ENCODE measurements around the gene ZNF17. TPM values are rescaled to one million over a fixed set of nuclear protein-coding genes. Genes with fewer than 3 reads are reported as not detected.
"Not testable (repeated sequence)": the region's sequence is repeated elsewhere in the genome, so short reads cannot be mapped to it uniquely, and the experiment has no call there.

ZNF17 gene
- total RNA-seq, 2 donors from 2014 or later = 5.6 to 8.4 TPM

DNA sequence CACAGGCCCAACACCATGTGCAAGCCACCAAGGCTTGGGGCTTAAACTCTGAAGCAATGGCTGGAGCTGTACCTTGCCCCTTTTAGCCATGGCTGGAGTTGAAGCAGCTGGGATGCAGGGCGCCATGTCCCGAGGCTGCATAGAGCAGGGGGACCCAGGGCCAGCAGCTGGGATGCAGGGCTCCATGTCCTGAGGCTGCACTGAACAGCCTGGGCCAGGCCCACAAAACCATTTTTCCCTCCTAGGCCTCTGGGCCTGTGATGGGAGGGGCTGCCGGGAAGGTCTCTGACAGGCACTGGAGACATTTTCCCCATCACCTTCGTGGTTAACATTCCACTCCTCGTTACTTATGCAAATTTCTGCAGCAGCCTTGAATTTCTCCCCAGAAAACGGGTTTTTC is 36.8 kb upstream of the ZNF17 start:
- no peaks in the 10 kb centered on the region for H3K4me1 ChIP-seq
- H3K4me3 ChIP-seq = no peak overlapping the region
- no peaks in the 10 kb centered on the region for H3K27me3 ChIP-seq
- no peak for DNase-seq (ENCODE audit: low spot score)
- H3K27ac ChIP-seq = no peak overlapping the region
- H3K9me3 ChIP-seq = peaks cover 6 to 27% of the 10 kb centered on the region in 2 donors
- TF ChIP-seq, protein P1, sequence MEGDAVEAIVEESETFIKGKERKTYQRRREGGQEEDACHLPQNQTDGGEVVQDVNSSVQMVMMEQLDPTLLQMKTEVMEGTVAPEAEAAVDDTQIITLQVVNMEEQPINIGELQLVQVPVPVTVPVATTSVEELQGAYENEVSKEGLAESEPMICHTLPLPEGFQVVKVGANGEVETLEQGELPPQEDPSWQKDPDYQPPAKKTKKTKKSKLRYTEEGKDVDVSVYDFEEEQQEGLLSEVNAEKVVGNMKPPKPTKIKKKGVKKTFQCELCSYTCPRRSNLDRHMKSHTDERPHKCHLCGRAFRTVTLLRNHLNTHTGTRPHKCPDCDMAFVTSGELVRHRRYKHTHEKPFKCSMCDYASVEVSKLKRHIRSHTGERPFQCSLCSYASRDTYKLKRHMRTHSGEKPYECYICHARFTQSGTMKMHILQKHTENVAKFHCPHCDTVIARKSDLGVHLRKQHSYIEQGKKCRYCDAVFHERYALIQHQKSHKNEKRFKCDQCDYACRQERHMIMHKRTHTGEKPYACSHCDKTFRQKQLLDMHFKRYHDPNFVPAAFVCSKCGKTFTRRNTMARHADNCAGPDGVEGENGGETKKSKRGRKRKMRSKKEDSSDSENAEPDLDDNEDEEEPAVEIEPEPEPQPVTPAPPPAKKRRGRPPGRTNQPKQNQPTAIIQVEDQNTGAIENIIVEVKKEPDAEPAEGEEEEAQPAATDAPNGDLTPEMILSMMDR (IDR thresholded peaks at IDR 0.05) = no peak
- H3K36me3 ChIP-seq = peaks cover 71% of the 10 kb centered on the region

DNA sequence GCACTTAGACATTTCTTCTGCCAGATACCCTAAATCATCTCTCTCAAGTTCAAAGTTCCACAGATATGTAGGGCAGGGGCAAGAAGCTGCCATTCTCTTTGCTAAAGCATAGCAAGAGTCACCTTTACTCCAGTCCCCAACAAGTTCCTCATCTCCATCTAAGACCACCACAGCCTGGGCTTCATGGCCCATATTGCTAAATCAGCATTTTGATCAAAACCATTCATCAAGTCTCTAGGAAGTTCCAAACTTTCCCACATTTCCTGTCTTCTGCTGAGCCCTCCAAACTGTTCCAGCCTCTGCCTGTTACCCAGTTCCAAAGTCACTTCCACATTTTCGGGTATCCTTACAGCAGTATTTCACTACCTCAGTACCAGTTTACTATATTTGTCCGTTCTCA is 36.3 kb upstream of the ZNF17 start:
- H3K27me3 ChIP-seq; H3K27ac ChIP-seq; DNase-seq (ENCODE audit: low spot score); H3K4me1 ChIP-seq; H3K4me3 ChIP-seq: not testable (repeated sequence)
- peaks cover 71% of the 10 kb centered on the region for H3K36me3 ChIP-seq
- peaks cover 6 to 29% of the 10 kb centered on the region in 2 donors for H3K9me3 ChIP-seq

DNA sequence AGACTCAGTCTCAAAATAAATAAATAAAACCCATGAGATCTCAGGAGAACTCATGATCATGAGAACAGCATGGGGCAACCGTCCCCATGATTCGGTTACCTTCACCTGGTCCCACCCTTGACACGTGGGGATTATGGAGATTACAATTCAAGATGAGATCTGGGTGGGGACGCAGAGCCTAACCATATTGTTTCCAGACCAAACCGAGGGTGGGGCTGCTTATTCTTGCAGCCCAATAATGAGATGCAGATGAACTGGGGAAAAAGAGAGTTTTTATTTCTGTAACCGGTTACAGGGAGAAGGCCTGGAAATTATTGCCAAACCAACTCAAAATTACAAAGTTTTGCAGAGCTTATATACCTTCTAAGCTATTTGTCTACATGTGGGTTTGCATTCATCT is 34.8 kb upstream of the ZNF17 start:
- TF ChIP-seq, protein P1 (IDR thresholded peaks at IDR 0.05) = no peak
- no peaks in the 10 kb centered on the region for H3K4me1 ChIP-seq
- DNase-seq (ENCODE audit: low spot score) = no peak
- H3K4me3 ChIP-seq = no peak overlapping the region
- H3K36me3 ChIP-seq = peaks cover 71% of the 10 kb centered on the region
- no peak overlapping the region for H3K27ac ChIP-seq
- H3K27me3 ChIP-seq = no peaks in the 10 kb centered on the region
- H3K9me3 ChIP-seq = peaks cover 6 to 29% of the 10 kb centered on the region in 2 donors

DNA sequence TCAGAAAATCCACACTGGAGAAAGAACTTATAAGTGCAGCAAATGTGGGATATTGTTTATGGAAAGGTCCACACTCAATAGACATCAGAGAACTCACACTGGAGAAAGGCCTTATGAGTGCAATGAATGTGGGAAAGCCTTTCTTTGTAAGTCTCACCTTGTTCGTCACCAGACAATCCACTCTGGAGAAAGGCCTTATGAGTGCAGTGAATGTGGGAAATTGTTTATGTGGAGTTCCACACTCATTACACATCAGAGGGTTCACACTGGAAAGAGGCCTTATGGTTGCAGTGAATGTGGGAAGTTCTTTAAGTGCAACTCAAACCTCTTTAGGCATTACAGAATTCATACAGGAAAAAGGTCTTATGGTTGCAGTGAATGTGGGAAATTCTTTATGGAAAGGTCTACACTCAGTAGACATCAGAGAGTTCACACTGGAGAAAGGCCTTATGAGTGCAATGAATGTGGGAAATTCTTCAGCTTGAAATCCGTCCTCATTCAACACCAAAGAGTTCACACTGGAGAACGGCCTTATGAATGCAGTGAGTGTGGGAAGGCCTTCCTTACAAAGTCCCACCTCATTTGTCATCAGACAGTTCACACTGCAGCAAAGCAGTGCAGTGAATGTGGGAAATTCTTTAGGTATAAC is 33.3 kb upstream of the ZNF17 start:
- Histone ChIP-seq H3K4me3 (no peak overlapping the region), H3K27ac (no peak overlapping the region), H3K9me3 (peaks cover 6 to 29% of the 10 kb centered on the region in 2 donors), H3K4me1 (no peaks in the 10 kb centered on the region), H3K27me3 (no peaks in the 10 kb centered on the region), H3K36me3 (peaks cover 61% of the 10 kb centered on the region)
- TF ChIP-seq, protein P1 (IDR thresholded peaks at IDR 0.05) = no peak
- no peak for DNase-seq (ENCODE audit: low spot score)

DNA sequence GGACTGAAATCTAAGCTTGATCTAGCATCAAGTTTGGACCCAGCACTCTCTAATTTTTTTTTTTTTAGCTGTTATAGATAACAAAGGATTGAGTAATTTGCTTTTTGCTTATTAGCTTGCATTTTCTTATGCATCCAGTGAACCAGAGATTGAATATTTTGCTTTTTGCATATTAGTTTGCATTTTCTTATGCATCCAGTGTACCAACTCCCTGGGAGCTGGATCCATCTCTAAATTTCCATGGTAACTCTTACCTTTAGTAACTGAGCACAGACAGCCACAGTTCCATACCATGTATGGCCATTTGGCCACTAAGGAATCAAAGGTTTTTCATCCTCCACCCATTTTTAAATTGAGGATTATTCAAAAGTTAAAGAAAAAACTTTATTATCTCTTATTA is 30.0 kb upstream of the ZNF17 start:
- H3K36me3 ChIP-seq = peaks cover 30% of the 10 kb centered on the region
- H3K4me3 ChIP-seq = no peak overlapping the region
- H3K27me3 ChIP-seq = no peaks in the 10 kb centered on the region
- no peaks in the 10 kb centered on the region for H3K4me1 ChIP-seq
- DNase-seq (ENCODE audit: low spot score) = no peak
- no peak overlapping the region for H3K27ac ChIP-seq
- TF ChIP-seq, protein P1 (IDR thresholded peaks at IDR 0.05) = no peak
- H3K9me3 ChIP-seq = peaks cover 6 to 29% of the 10 kb centered on the region in 2 donors

DNA sequence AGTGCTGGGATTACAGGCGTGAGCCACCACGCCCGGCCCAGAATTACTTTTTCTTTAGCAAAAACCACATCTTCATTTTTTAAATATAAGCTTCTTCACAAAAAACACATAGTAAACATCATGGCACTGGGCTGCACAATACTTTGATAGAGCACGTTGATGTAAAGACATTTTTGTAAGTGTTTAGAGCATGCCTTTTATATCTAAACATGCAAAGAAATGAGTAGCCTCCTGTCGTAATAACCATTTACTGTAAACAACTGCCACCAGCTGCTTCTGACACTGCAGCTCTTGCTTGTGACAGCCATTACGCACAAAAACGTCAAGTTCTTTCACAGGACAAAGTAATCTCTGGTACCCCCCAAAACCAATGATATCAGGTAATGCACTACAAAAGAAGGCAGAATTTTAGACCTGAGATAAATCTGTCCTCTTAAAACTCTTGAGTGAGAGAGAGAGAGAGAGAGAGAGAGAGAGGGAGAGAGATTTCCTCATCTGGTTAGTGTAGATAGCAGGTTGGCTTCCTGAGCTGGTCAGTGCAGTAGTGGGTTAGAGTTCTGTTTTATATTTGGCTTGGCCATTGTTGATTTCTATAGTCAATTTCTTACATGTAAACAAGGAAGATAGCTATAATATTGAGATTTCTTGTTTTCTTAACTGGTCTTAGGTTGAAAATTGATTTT is 28.0 kb upstream of the ZNF17 start:
- Histone ChIP-seq H3K36me3 (peaks cover 10% of the 10 kb centered on the region), H3K4me1 (no peaks in the 10 kb centered on the region), H3K27ac (no peak overlapping the region), H3K4me3 (no peak overlapping the region), H3K27me3 (no peaks in the 10 kb centered on the region), H3K9me3 (peaks cover 0 to 14% of the 10 kb centered on the region in 2 donors)
- DNase-seq (ENCODE audit: low spot score) = no peak
- TF ChIP-seq, protein P1 (IDR thresholded peaks at IDR 0.05) = no peak
